CD4-positive, alpha-beta T cell treated with Interleukin-17A for 1 hour (primary cell): ENCODE data around the gene FRRS1.

Experiments used
- DNase-seq: peaks from one replicate; pipeline ENCODE4 v3.0.0-alpha.2; 2020

FRRS1 gene

DNA sequence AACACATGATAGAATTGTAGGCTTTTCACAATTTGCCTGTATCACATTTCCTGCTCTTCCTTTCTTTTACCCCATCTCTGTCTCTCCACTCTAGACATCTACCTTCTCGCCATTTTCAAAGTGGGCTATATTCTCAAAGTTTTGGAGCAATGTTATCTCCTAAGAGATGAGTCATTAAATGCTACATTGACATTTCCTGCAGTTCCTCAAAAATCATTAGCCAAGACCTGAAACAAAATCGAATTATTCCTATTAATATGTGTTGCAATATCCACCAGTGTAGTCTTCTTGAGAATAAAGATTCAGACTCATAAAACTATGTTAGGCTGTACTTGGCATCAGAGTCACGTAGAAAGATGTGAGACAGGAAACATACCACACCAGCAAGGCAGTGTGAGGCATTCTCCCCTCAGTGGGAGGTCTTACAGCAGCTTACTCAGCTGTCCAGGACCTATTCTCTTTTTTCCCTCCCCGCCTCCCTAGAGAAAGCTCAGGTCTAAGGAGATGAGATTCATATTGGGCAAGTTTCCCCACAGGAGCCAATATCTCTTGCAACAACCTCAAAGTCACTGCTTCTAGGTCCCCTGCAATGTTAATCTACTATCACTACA lies 38.8 kb downstream of the FRRS1 start:
- no peak for DNase-seq

DNA sequence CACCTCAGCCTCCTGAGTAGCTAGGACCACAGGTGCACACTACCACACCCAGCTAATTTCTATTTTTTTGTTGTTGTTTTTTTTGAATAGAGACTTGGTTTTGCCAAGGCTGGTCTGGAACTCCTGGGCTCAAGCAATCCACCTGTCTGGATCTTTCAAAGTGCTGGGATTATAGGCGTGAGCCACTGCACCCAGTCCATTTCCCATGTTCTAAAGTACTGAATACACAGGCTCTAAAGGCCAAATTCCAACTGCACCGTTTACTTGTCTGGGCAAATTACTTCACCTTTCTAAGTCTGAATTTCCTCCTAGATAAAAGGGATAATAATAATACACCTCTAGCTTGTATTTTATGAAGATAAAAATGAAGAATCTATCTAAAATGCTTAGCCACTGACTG lies 39.6 kb downstream of the FRRS1 start:
- no peak for DNase-seq

DNA sequence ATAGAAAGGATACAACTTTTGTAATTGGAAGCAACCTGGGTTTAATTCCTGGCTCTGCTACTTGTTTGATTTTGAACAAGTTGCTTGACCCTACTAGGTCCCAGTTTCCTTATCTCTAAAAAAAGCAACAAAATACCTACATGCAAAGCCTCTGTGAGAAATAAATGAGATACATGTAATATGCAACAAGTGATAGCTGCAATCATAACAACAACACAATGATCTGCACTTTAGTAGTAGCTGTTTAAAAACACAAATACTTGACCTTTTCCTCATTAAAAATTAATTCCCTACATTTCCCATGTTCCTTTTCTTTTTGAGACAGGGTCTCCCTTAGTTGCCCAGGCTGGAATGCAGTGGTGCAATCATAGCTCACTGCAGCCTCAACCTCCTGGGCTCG lies 40.0 kb downstream of the FRRS1 start:
- no peak for DNase-seq

DNA sequence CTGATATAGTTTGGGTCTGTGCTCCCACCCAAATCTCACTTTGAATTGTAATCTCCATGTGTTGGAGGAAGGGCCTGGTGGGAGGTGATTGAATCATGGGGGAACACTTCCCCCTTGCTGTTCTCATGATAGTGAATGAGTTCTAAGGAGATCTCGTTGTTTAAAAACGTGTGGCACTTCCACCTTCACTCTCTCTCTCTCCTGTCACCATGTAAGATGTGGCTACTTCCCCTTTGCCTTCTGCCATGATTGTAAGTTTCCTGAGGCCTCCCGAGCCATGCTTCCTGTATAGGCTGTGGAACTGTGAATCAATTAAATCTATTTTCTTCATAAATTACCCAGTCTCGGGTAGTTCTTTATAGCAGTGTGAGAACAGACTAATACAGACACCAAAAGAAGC lies 40.4 kb downstream of the FRRS1 start:
- no peak for DNase-seq

DNA sequence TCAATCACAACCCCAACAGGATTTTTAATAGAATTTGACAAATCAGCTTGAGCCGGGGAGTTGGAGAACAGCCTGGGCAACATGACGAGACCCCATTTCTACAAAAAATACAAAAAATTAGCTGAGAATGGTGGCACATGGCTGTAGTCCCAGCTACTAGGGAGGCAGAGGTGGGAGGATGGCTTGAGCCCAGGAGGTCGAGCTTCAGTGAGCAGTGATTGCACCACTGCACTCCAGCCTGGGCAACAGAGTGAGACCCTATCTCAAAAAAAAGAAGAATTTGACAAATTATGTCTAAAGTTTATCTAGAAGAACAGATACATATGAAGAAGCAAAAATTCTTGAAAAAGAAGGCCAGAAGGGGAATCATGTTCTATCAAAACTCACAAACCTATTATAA lies 43.2 kb downstream of the FRRS1 start:
- DNase-seq: no peak

DNA sequence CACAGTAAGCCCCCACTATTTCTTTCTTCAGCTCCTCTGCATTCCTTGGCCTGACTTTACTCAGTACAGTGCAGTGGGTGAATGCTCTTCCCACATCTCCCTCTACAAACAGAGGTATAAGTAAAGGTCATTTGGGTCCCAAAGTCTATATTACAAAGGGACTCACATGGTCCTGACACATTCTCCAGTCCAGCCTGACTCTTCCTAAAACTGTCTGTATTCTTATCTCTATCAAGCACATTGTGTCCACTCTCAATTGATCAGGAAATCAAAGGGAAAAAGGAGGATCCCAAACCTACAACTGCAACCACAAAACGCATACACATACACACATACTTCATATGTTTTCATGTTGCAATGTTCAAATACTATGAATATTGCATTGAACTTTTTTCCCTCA lies 49.4 kb downstream of the FRRS1 start:
- no peak for DNase-seq

DNA sequence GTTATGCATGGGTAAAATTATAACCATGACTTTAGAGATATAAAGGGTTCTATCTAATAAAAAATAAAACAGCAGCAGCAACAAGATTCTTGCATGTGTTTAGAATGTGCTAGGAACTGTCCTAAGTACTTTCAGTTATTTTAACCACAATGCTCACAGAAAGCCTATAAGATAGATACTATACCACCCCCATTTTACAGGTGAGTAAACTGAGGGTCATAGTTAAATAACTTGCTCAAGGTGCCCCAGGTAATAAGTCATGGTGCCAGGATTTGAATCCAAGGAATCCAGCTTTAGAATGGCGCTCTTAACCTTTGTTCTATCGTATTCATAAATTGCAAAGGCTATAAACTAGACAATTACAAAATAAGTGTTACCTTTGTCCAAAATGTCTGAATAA lies 53.4 kb downstream of the FRRS1 start:
- no peak for DNase-seq

DNA sequence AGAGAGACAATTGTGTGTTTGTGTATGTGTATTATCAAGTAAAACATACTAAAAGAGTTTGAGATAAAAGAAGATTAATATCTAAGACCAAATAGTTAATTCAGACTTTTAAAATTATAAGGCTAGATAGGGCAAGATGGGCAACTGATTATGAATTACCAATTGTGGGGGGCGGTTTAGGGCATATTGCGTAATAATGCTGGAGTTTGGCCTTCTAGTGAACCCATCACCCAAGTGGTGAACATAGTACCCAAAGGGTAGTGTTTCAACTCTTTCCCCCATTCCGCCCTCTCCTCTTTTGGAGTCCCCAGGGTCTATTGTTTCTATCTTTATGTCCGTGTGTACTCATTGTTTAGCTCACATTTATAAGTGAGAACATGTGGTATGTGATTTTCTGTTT lies 55.4 kb downstream of the FRRS1 start:
- DNase-seq: no peak

DNA sequence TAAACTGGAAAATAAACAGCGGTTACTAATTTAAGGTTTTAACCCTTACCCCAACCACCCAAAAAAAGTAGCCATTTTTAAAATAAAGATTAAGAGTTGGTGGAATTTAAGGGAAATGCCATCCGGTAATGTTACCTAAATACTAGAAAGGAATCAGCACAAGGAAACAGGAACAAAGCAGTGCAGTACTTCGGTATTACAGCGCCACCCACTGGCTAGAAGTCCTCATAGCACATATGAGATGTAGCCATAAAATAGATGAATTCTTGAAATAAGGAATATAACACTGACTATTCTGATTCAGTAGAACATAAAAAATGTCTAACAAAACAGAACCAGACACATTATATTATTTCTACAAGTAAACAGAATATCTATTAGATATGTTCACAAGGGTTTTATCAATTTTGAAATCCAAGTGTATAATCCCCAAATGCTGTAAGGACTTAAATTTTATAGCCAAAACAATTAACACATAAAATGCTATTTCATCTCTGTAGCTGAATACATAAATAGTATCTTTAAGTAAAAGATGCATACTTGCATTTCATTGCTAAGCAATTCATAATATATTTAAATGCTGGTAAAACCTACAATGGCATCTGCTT lies 58.8 kb downstream of the FRRS1 start:
- DNase-seq: peak; percentile 63

DNA sequence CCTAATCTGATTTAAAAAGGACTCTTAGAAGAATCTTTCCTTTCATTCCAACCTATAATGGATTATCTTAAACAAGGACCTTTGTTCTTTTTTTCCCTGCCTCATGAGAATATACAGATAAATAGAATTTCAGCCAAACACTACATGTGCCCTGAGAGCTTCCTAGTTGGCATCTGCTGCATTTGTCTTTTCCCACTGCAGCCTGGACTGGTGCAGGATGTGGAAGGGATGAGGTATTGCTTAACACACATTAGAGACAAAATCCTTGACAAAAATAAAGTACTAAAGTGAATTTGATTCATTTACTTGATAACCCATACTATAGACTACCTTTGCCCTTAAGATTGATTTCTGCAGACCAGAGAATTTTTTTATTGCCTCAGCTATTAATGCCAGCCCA lies 61.0 kb downstream of the FRRS1 start:
- DNase-seq: no peak

DNA sequence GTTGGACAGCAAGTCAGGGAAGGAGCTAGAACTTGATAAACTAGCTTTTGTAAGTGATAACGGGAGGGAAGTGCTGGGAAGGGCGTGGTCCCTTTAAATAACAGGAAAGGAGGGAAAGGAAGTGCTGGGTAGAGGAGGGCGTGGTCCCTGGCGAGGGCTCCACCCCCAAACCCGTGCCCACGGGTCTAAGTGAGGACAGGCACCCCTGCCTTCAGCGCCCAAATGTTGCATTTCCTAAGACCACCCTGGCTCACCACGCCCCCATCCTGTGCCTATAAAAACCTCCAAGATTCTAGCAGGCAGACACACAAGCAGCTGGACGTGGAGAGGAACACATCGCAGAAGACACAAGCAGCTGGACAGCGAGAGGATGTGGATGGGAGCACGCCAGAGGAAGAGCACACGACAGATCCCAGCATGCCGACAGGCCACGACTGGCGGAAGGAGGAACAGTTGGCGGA lies 62.0 kb downstream of the FRRS1 start:
- no peak for DNase-seq

DNA sequence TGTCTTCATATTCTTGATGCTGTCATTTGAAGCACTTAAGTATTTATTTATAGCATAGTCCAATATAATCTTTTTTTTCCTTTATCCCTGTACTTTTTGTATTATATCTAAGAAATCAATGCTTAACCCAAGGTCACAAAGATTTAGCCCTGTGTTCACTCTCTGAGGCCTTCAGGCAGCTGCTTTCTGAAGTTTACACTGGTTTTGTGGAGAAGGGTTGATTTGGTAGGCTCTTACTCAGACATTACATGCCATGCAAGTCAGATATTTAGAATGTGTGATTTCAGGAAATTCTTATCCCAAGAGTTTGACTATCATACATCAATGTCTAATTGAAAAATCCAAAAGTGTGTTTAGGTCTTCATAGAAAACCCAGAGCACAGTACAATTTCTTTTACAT lies 64.2 kb downstream of the FRRS1 start:
- no peak for DNase-seq

DNA sequence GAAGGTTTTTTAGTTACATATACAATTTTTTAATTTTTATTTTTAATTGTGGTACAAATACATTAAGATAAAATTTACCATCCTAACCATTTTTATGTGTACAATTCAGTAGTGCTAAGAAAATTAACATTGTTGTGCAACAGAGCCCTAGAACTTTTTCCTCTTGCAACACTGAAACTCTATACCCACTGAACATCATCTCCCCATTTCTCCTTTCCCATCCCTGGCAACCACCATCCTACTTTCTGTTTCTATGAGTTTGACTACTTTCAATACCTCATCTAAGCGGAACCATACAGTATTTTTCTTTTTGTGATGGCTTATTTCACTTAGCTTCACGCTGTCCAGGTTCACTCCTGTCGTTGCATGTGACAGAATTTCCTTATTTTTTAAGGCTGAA lies 66.4 kb downstream of the FRRS1 start:
- DNase-seq: no peak

DNA sequence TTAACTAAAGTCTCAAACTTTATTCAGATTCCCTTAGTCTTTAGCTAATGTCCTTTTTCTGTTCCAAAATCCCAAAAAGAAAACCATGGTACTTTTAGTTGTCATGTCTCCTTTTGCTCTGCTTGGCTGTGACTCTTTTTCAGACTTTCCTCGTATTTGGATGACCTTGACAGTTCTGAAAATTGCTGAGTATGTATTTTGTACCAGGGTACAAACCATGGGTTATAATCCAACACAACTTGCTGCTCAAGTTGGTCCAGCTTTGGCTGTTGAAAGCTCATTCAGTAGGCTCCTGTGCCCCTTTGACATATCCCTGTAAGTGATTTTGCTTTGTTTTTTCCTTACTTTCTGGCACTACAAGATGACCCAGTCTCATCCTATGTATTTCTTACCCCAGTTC lies 68.9 kb downstream of the FRRS1 start:
- DNase-seq: no peak

DNA sequence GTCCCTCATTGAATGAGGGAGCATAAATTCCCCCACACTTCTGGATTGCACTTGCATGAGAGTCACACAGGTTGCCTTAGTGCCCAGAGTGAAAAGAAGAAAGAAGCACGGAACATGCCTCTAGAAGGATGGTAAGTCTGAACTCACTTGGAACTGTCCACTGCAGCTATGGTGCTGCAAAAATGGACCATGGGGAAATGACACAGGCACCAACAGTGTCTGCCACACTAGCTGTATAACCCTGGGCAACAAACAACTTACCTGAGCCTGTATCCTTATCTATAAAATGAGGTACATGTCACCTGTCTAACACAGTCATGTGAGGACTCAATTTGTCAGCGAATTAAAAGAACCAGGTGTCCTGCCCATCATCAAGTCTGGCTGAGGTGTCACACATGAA lies 69.8 kb downstream of the FRRS1 start:
- DNase-seq: no peak

DNA sequence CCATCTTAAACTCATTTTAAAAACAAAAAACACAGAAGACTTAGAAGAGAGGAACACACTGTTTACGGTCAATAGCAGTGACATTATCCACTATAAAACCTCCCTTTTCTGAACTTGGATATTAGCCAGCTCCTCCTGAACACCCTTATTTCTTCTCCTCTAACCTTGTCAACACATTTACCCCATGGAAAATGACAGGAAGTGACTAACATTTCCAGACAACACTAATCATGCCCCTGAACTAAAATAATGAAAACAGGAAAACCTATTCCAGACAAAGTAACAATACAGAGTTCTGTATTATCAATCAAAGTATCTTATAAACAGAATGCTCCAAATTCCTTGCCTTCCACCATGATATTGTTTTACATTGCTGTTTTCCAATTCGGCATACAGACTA lies 75.3 kb downstream of the FRRS1 start:
- DNase-seq: no peak

DNA sequence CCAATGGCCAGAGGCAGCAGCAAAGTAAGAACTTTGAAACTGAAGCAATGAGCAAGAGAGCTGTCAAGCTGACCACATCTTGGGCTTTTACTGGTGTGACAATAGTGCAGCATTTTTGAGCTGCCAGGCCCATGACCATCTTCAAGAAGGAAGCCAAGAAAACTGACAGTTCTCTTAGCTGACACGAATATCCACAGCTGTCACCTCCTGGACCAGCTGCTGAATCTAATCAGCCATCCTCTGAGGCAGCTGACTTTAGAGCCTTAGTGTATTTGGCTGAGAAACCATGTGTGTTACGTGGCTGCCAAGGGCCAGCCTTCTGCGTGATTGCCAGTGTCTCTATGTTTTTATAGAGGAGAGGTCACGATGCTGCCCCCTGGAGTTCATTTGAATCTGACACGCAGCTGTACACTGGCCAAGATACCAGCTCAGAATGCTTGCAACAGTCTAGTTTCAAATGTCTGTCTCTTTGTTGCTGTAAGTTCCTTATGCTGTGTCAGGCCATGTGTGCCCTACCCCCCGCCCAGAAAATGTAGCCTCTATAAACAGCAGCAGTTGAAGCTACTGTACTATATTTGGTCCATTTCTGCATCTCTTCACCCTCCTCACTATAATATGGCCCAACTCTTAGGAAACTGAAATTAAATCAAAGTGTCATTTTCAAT lies 80.8 kb downstream of the FRRS1 start:
- DNase-seq: peak; percentile 32

DNA sequence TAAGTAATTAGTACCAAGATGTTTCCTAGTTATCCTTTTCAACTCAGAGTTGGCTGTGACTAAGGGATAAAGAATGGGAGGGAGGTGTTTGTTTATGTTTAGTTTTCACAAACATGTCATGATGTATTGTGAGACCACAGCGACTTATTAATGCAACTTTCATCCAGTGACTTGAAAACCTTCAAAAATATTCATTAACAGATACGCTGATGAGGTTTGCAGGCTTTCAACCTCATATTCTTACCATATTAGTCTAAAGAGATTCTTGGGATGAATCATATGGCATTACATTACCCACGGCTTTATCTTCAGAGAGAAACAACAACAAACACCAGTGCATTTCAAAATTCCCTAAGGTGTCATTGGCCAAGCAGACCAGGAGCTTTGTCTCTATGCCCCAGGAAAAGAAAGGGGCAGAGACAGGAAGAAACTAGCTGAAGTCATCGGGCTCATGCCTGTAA lies 84.1 kb downstream of the FRRS1 start:
- no peak for DNase-seq

DNA sequence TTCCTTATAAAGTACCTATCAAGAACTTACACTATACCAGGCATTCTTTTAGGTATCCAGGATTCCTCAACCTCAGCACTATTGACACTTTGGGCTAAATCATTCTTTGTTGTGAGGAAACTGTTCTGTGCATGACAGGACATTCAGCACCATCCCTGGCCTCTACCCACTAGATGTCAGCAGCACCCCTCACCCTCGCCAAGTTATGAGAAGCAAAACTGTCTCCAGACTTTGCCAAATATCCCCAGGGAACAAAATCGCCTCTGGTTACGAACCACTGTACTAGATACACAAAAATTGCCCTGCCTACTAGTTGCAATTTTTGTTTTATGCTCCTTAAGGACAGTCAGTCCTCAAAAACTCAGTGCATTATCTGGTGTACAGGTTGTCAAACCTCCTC lies 84.9 kb downstream of the FRRS1 start:
- no peak for DNase-seq

DNA sequence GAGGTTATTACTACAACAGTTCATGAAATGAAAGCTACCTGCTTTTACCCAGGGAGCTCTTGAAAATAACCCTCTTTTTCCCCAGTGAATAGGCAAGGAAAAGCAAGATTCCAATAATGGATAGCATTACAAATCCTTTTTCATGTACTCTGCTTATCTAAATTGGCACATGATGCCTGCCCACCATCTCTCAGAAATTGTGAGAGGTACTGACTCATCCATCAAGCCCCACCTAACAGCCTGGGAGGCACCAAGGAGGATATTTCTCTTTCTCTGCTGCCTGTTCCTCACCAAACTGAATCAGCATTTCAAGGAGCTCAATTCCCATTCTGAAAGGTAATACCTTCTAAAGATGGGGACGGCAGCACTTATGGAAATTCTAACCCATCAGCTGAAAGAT lies 86.2 kb downstream of the FRRS1 start:
- no peak for DNase-seq

DNA sequence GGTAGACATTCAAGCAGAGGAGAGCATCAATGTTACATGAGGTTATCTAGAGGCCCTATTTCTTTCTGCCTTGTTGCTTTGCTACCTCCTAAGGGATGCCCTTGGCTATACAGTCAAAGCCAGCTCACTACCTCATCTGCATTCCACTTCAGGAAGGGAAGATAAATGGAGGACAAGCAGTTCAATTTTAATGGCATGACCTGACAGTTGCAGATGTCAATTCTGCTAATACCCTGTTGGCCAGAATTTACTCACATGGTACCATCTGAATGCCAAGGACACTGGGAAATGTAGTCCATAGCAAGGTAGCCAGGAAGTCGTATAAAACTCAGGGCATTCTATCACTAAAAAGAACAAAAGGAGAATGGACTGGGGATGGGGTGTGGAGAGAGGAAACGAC lies 89.0 kb downstream of the FRRS1 start:
- no peak for DNase-seq

DNA sequence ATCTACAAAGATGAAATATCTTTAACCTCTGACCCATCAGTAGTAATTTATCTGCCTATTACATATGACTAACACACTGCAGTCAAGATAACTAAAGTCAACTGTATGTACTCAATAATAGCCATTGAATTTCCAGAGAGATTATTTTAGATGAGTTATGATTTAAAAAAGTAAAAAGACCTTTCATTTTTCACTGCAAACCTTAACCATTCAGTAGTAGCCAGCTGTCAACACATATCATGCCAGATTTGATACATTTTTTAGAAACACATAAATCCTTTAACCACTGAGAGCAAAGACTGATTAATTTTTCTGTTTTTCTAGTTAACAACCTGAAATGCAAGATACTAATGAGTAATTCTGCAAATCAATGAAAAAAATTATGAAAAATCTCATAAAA lies 89.6 kb downstream of the FRRS1 start:
- no peak for DNase-seq

DNA sequence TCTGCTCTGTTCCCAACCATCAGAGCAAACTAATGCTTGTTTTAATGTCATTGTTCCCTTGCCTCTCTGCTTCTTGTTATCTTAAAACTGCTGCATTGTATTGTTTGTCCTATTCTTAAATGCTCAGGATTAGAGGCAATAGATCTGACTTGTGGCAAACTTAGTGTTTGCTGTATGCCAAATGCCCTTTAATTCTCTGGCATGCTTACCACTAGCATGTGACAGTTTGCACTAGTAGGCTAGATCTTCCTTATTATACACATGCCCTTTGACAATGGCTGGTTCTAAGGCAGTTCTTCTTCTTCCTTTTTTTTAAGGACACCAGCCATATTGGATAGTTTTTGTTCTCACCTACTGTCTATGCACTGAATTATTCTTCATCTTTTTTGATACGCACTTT lies 90.4 kb downstream of the FRRS1 start:
- no peak for DNase-seq

DNA sequence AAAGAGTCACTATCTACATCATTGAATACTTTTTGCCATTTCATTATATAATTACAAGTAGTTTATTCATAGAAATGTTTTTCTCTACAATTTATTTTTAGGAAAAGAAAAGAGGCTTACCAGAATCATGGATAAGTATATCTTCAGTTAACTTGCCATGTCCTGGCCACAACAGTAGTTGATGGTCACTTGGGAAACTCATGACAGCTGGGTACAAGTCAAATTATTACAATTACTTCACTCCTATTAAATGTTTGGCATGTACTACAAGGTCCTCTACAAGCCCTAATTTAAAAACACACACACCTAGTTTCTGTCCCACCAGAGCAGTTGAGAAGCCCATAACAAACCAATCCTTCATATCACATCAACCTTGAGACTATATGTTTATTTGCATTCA lies 91.1 kb downstream of the FRRS1 start:
- DNase-seq: no peak
